GM12892 (cell line): Measurements from ENCODE around the gene CPA2.

ENCODE experiments used
- POLR2AphosphoS5 ChIP-seq: IDR thresholded peaks from 2 replicates; pipeline ENCODE4 v1.6.1; 2011; ENCODE audit warnings: low read depth, low read length, control low read depth
- TAF1 ChIP-seq: IDR thresholded peaks from 2 replicates; pipeline ENCODE4 v1.6.1; 2011; ENCODE audit warnings: low read depth, mild to moderate bottlenecking, control low read depth, low read length, borderline replicate concordance

- no peak for TF ChIP-seq TAF1
- TF ChIP-seq POLR2AphosphoS5, result no peak
Observed at GRCh38 chr7:130226333-130226732, 40.3 kb upstream of the CPA2 start.
